GM12878 (cell line): ENCODE results near the gene TIMM22. TPM values are rescaled to one million over a fixed set of nuclear protein-coding genes. Genes with fewer than 3 reads are reported as not detected.

Source experiments
- ATAC-seq: fragments of 200-7000 bp; cut with Tn5 transposase; 3 replicates; pipeline ENCODE4 v1.9.1; 2020; ENCODE audit warnings: mild to moderate bottlenecking, moderate library complexity
- BruUV-seq: library from RNA; stranded (reverse); fragments of 400-500 nt; replicated peaks from 2 replicates; lab custom pipeline; 2021; lab: Mats Ljungman, UMichigan
- CTCF ChIA-PET: fragments of 300-600 bp; sonication (Branson Sonifier 250); formaldehyde crosslinking; extraction: SDS; loops from one replicate; lab custom pipeline; 2021; ENCODE audit warnings: inconsistent platforms; lab: Yijun Ruan, JAX
- POLR2A ChIA-PET: fragments of 350-600 bp; formaldehyde crosslinking; extraction: SDS; loops from one replicate; lab custom pipeline; 2021; ENCODE audit warnings: inconsistent platforms; lab: Charles Lee
- RAD21 ChIA-PET: fragments of 300-600 bp; sonication (Branson Sonifier 250); formaldehyde crosslinking; loops from one replicate; lab custom pipeline; 2023; ENCODE audit warnings: antibody characterized with exemption; ENCODE audit not compliant: unreplicated experiment; lab: Charles Lee
- SMC1A ChIA-PET: fragments of 300-600 bp; sonication (Branson Sonifier 250); formaldehyde crosslinking; loops from one replicate; lab custom pipeline; 2023; ENCODE audit not compliant: unreplicated experiment, uncharacterized antibody; lab: Charles Lee
- DNase-seq: peaks from one replicate; pipeline ENCODE4 v3.0.0-alpha.2; 2011; ENCODE audit warnings: low read depth, low spot score
- FAIRE-seq: peaks from 3 replicates; lab custom pipeline; 2011; peaks lifted over from hg19 to GRCh38; lab: Jason Lieb, UNC
- H2AFZ ChIP-seq: 2 replicates; pipeline ENCODE4 v1.6.0; 2011; ENCODE audit warnings: low read depth, low read length, control low read depth; ENCODE audit not compliant: control insufficient read depth
- H3K27ac ChIP-seq: 2 replicates; pipeline ENCODE4 v1.5.1; 2011; ENCODE audit warnings: control low read depth; ENCODE audit not compliant: control insufficient read depth, insufficient read depth
- H3K27me3 ChIP-seq, 2 experiments: replicated peaks in 1 of 2; 2 replicates each; pipeline versions ENCODE4 v1.6.0 to v1.6.1; 2011; ENCODE audit warnings: low read length in 1 of 2; ENCODE audit not compliant: control insufficient read depth in 2 of 2, insufficient read depth in 2 of 2
- H3K36me3 ChIP-seq, 2 experiments: 2 replicates each; pipeline ENCODE4 v1.5.1; 2011; ENCODE audit warnings: low read length in 1 of 2; ENCODE audit not compliant: control insufficient read depth in 2 of 2, insufficient read depth in 2 of 2
- H3K4me1 ChIP-seq: 2 replicates; pipeline ENCODE4 v1.6.1; 2011; ENCODE audit warnings: mild to moderate bottlenecking, low read length, moderate library complexity, mixed read lengths; ENCODE audit not compliant: control insufficient read depth, insufficient read depth
- H3K4me2 ChIP-seq: 2 replicates; pipeline ENCODE4 v1.6.0; 2011; ENCODE audit warnings: control low read depth; ENCODE audit not compliant: control insufficient read depth, insufficient read depth
- H3K4me3 ChIP-seq: fragments of 200-600 bp; sonication (generic); 2 replicates; pipeline ENCODE4 v1.5.1; 2016
- H3K79me2 ChIP-seq: 2 replicates; pipeline ENCODE4 v1.6.0; 2011; ENCODE audit warnings: low read length; ENCODE audit not compliant: control insufficient read depth, insufficient read depth
- H3K9ac ChIP-seq: 2 replicates; pipeline ENCODE4 v1.8.0; 2011; ENCODE audit warnings: low read length, control low read depth, mixed read lengths; ENCODE audit not compliant: control insufficient read depth, insufficient read depth
- H3K9me3 ChIP-seq: replicated peaks from 3 replicates; pipeline ENCODE4 v1.5.1; 2011; ENCODE audit warnings: mild to moderate bottlenecking, low read length; ENCODE audit not compliant: control insufficient read depth, insufficient read depth
- H4K20me1 ChIP-seq: 2 replicates; pipeline ENCODE4 v1.6.0; 2011; ENCODE audit not compliant: control insufficient read depth, insufficient read depth
- ATF7 ChIP-seq: fragments of 450-650 bp; IDR thresholded peaks from 2 replicates; pipeline ENCODE4 v1.6.1; 2016; ENCODE audit warnings: low read depth, mild to moderate bottlenecking
- BHLHE40 ChIP-seq, 2 experiments: fragments of 450-650 bp in 1 of 2; IDR thresholded peaks; 2 replicates each; pipeline ENCODE4 v1.6.1; 2011 to 2017; ENCODE audit warnings: low read depth in 2 of 2, borderline replicate concordance in 1 of 2, improper control_type of control experiment in 1 of 2, low read length in 1 of 2, mild to moderate bottlenecking in 1 of 2
- CREB1 ChIP-seq: IDR thresholded peaks from 2 replicates; pipeline ENCODE4 v1.6.1; 2012; ENCODE audit warnings: low read depth, mild to moderate bottlenecking, inconsistent platforms
- FOXK2 ChIP-seq: fragments of 450-650 bp; IDR thresholded peaks from 2 replicates; pipeline ENCODE4 v1.6.1; 2017; ENCODE audit warnings: mild to moderate bottlenecking, moderate library complexity
- GABPA ChIP-seq: IDR thresholded peaks from 2 replicates; pipeline ENCODE4 v1.6.1; 2014; ENCODE audit warnings: antibody characterized with exemption, low read depth, mild to moderate bottlenecking, inconsistent platforms
- GATAD2B ChIP-seq: fragments of 450-650 bp; conservative IDR thresholded peaks from 2 replicates; pipeline ENCODE4 v1.6.1; 2017; ENCODE audit warnings: low read depth, mild to moderate bottlenecking, moderate library complexity
- HDGF ChIP-seq: fragments of 450-650 bp; IDR thresholded peaks from 2 replicates; pipeline ENCODE4 v1.6.1; 2016; ENCODE audit warnings: antibody characterized with exemption
- LARP7 ChIP-seq: fragments of 450-650 bp; IDR thresholded peaks from 2 replicates; pipeline ENCODE4 v1.6.1; 2017; ENCODE audit warnings: mild to moderate bottlenecking
- MAX ChIP-seq: IDR thresholded peaks from 2 replicates; pipeline ENCODE4 v1.6.1; 2012; ENCODE audit warnings: low read depth, low read length, improper control_type of control experiment
- NR2C1 ChIP-seq: fragments of 450-650 bp; IDR thresholded peaks from 2 replicates; pipeline ENCODE4 v1.6.1; 2017; ENCODE audit warnings: antibody characterized with exemption, mild to moderate bottlenecking, moderate library complexity
- POLR2AphosphoS5 ChIP-seq: IDR thresholded peaks from 2 replicates; pipeline ENCODE4 v1.6.1; 2011; ENCODE audit warnings: mild to moderate bottlenecking, low read length, inconsistent platforms
- SMAD1 ChIP-seq: fragments of 450-650 bp; IDR thresholded peaks from 2 replicates; pipeline ENCODE4 v1.6.1; 2018; ENCODE audit warnings: mild to moderate bottlenecking, low read depth; ENCODE audit not compliant: partially characterized antibody
- STAT3 ChIP-seq: IDR thresholded peaks from 2 replicates; pipeline ENCODE4 v1.6.1; 2011; ENCODE audit warnings: low read depth, low read length, improper control_type of control experiment
- TARDBP ChIP-seq: IDR thresholded peaks from 2 replicates; pipeline ENCODE4 v1.6.1; 2016; ENCODE audit warnings: borderline replicate concordance
- TCF7 ChIP-seq: IDR thresholded peaks from 2 replicates; pipeline ENCODE4 v1.6.1; 2014; ENCODE audit warnings: antibody characterized with exemption, borderline replicate concordance
- YBX1 ChIP-seq: fragments of 450-650 bp; IDR thresholded peaks from 2 replicates; pipeline ENCODE4 v1.6.1; 2016; ENCODE audit warnings: antibody characterized with exemption
- ZNF207 ChIP-seq: fragments of 450-650 bp; IDR thresholded peaks from 2 replicates; pipeline ENCODE4 v1.6.1; 2014; ENCODE audit warnings: antibody characterized with exemption, mild to moderate bottlenecking, borderline replicate concordance
- WGBS: methylation state at CpG from one replicate; pipeline ENCODE4 v1.1.6; 2016; ENCODE audit warnings: low lambda C conversion rate; ENCODE audit not compliant: insufficient replicate concordance, insufficient coverage; ENCODE audit errors: missing lambda C conversion rate; 5-methylcytosine and 5-hydroxymethylcytosine counted together
- in situ Hi-C: fragments of 300-500 bp; cut with MboI; formaldehyde crosslinking; loops from 9 replicates; pipeline ENCODE4 v1.14.3; 2018; ENCODE audit warnings: mixed read lengths
- intact Hi-C: fragments of 100-400 bp; cut with micrococcal nuclease; formaldehyde crosslinking; loops from one replicate; pipeline ENCODE4 v1.14.2; 2022; ENCODE audit not compliant: unreplicated experiment
- polyA plus RNA-seq, 11 experiments: library from polyadenylated mRNA; depleted of rRNA in 4 of 11; unstranded in 6 of 11; stranded (reverse) in 5 of 11; fragments of >200 nt; fragmentation: Nextera tagmentation in 4 of 11; fragmentation: Illumina TruSeq in 1 of 11; extraction: Ambion mirVana in 4 of 11; extraction: Trizol in 1 of 11; gene quantifications; 1 replicate in 1 of 11; 2 replicates in 10 of 11; pipeline versions ENCODE4 v1.2.1 to v1.2.3, GENCODE V29; 2011 to 2016; ENCODE audit warnings: inconsistent platforms in 2 of 11, missing spikeins in 2 of 11, low read depth in 1 of 11
- total RNA-seq, 4 experiments: library from RNA; depleted of rRNA in 3 of 4; stranded (reverse); fragments of >200 nt in 3 of 4; fragmentation: Illumina TruSeq in 1 of 4; extraction: Trizol in 1 of 4; gene quantifications; 2 replicates each; pipeline versions ENCODE4 v1.2.1 to v1.2.3, GENCODE V29; 2013 to 2021
- TF ChIP-seq, protein P1 (sequence below): fragments of 150-350 bp; IDR thresholded peaks from 2 replicates; pipeline ENCODE4 v1.6.1; 2014; ENCODE audit warnings: mild to moderate bottlenecking, low read depth, low read length
- TF ChIP-seq, protein P2 (sequence below): fragments of 450-650 bp; formaldehyde crosslinking; IDR thresholded peaks from 2 replicates; pipeline ENCODE4 v1.5.0; 2022; ENCODE audit warnings: mild to moderate bottlenecking, missing genetic modification characterization

The TIMM22 gene
- total and polyA plus RNA-seq, 10 of the 15 experiments (the other 5 are each of a cell fraction or from before 2014, with no cell fraction given): 4.4 to 25.0 (median 10.6) TPM

DNA sequence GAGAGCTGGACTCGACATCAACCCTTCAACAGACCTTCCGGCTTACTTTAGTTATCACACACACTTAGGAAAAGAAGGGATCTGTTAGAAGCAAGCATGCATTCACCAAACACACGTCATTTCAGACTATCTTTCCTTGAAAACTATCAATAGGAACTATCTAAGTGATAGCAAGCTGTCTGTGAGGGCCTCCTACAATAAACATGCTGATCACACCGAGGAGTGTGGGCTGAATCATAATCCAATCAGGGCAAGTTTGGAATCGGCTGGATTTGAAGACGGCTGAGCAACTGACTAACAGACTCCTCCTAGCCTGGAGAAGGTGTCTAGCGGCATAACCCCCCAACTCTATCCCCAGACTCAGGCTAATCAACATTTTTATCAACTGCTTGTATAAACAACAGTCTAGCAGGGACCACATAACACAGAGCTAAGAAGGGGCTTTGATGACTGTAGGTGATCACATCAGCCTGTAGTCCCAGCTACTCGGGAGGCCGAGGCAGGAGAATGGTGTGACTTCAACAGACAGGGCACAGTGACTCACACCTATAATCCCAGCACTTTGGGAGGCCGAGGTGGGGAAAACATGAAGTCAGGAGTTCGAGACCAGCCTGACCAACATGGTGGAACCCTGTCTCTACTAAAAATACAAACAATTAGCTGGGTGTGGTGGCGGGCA, 31.5 kb upstream of the TIMM22 start:
- no peaks in the 10 kb centered on the region for H3K36me3 ChIP-seq
- ChIA-PET RAD21 (no interaction called here), POLR2A (interaction anchor here (0.5 kb wide), 1 partner anchor 24 kb away, joined by 4 read pairs; no protein-coding TSS in a partner anchor), CTCF (no interaction called here), SMC1A (no interaction called here)
- BruUV-seq: no TSS peak
- H3K9ac ChIP-seq: no peak overlapping the region
- H4K20me1 ChIP-seq: no peaks in the 10 kb centered on the region
- peaks cover 0 to 2% of the 10 kb centered on the region in 2 experiments; a peak in 1 of 4 replicates for H3K27me3 ChIP-seq
- no peak for DNase-seq
- no peak for FAIRE-seq
- H3K27ac ChIP-seq: no peak overlapping the region
- H2AFZ ChIP-seq: no peak overlapping the region
- no peak for TF ChIP-seq HDGF
- TF ChIP-seq BHLHE40 (IDR thresholded peaks at IDR 0.05; ENCODE audit: borderline replicate concordance in 1 of 2, low read depth in 2 of 2, low read length in 1 of 2): no peak
- no peak for TF ChIP-seq YBX1
- TF ChIP-seq SMAD1: no peak
- TF ChIP-seq, protein P1, sequence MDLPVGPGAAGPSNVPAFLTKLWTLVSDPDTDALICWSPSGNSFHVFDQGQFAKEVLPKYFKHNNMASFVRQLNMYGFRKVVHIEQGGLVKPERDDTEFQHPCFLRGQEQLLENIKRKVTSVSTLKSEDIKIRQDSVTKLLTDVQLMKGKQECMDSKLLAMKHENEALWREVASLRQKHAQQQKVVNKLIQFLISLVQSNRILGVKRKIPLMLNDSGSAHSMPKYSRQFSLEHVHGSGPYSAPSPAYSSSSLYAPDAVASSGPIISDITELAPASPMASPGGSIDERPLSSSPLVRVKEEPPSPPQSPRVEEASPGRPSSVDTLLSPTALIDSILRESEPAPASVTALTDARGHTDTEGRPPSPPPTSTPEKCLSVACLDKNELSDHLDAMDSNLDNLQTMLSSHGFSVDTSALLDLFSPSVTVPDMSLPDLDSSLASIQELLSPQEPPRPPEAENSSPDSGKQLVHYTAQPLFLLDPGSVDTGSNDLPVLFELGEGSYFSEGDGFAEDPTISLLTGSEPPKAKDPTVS: no peak
- no peak for TF ChIP-seq ATF7
- no peak for TF ChIP-seq TCF7
- TF ChIP-seq TARDBP: no peak
- TF ChIP-seq MAX: no peak
- no peak for TF ChIP-seq GABPA
- no peak for TF ChIP-seq CREB1
- TF ChIP-seq ZNF207: no peak
- no peak for TF ChIP-seq GATAD2B
- no peak for TF ChIP-seq POLR2AphosphoS5
- TF ChIP-seq FOXK2: no peak
- TF ChIP-seq NR2C1: no peak
- no peak for TF ChIP-seq LARP7
- TF ChIP-seq, protein P2, sequence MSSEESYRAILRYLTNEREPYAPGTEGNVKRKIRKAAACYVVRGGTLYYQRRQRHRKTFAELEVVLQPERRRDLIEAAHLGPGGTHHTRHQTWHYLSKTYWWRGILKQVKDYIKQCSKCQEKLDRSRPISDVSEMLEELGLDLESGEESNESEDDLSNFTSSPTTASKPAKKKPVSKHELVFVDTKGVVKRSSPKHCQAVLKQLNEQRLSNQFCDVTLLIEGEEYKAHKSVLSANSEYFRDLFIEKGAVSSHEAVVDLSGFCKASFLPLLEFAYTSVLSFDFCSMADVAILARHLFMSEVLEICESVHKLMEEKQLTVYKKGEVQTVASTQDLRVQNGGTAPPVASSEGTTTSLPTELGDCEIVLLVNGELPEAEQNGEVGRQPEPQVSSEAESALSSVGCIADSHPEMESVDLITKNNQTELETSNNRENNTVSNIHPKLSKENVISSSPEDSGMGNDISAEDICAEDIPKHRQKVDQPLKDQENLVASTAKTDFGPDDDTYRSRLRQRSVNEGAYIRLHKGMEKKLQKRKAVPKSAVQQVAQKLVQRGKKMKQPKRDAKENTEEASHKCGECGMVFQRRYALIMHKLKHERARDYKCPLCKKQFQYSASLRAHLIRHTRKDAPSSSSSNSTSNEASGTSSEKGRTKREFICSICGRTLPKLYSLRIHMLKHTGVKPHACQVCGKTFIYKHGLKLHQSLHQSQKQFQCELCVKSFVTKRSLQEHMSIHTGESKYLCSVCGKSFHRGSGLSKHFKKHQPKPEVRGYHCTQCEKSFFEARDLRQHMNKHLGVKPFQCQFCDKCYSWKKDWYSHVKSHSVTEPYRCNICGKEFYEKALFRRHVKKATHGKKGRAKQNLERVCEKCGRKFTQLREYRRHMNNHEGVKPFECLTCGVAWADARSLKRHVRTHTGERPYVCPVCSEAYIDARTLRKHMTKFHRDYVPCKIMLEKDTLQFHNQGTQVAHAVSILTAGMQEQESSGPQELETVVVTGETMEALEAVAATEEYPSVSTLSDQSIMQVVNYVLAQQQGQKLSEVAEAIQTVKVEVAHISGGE (CRISPR knock-in tag): no peak
- no peak for TF ChIP-seq STAT3
- H3K4me2 ChIP-seq: no peak overlapping the region
- in situ Hi-C loops (no loop called here), intact Hi-C loops (no loop called here)
- H3K9me3 ChIP-seq: no peaks in the 10 kb centered on the region
- H3K4me1 ChIP-seq: no peaks in the 10 kb centered on the region
- H3K79me2 ChIP-seq: no peaks in the 10 kb centered on the region
- WGBS: 38% methylated on average over 12 of the region's 12 CpGs
- ATAC-seq: no peak
- no peak overlapping the region for H3K4me3 ChIP-seq
